ENCODE measurements around the gene IMPA2. TPM values are rescaled to one million over a fixed set of nuclear protein-coding genes. Genes with fewer than 3 reads are reported as not detected.

The IMPA2 gene
- total and polyA plus RNA-seq, 10 of the 15 experiments (the other 5 are each of a cell fraction or from before 2014, with no cell fraction given): 0.24 to 21.0 (median 11.4) TPM

DNA sequence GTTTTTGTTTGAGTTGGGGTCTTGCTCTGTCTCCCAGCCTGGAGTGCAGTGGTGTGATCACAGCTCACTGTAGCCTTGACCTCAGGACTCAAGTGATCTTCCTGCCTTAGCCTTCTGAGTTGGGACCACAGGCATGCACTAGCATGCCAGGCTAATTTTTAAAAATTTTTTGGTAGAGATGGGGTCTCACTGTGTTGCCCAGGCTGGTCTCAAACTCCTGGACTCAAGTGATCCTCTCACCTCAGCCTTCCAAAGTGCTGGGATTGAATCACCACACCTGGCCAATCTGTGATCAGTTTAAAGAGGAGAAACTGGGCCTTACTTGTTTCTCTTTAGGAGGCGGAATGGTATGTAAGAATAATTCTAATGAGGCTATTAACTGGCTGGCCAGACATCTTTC, 49.9 kb downstream of the IMPA2 start:
- CTCF ChIA-PET: no interaction called here
- TF ChIP-seq ESRRA (IDR thresholded peaks at IDR 0.05; ENCODE audit: low read length) (no peak), YBX1 (IDR thresholded peaks at IDR 0.05) (no peak), MEF2B (IDR thresholded peaks at IDR 0.05; ENCODE audit: partially characterized antibody, poor library complexity, severe bottlenecking) (no peak), GATAD2B (conservative IDR thresholded peaks at IDR 0.05; ENCODE audit: low read depth) (no peak), ZZZ3 (IDR thresholded peaks at IDR 0.05; ENCODE audit: control insufficient read depth, insufficient read length, low read depth) (no peak), RFX5 (IDR thresholded peaks at IDR 0.05; ENCODE audit: low read depth, low read length) (no peak)
- TF ChIP-seq, protein P1, sequence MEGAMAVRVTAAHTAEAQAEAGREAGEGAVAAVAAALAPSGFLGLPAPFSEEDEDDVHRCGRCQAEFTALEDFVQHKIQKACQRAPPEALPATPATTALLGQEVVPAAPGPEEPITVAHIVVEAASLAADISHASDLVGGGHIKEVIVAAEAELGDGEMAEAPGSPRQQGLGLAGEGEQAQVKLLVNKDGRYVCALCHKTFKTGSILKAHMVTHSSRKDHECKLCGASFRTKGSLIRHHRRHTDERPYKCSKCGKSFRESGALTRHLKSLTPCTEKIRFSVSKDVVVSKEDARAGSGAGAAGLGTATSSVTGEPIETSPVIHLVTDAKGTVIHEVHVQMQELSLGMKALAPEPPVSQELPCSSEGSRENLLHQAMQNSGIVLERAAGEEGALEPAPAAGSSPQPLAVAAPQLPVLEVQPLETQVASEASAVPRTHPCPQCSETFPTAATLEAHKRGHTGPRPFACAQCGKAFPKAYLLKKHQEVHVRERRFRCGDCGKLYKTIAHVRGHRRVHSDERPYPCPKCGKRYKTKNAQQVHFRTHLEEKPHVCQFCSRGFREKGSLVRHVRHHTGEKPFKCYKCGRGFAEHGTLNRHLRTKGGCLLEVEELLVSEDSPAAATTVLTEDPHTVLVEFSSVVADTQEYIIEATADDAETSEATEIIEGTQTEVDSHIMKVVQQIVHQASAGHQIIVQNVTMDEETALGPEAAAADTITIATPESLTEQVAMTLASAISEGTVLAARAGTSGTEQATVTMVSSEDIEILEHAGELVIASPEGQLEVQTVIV (IDR thresholded peaks at IDR 0.05; ENCODE audit: borderline replicate concordance, partially characterized antibody): no peak
- TF ChIP-seq, protein P2, sequence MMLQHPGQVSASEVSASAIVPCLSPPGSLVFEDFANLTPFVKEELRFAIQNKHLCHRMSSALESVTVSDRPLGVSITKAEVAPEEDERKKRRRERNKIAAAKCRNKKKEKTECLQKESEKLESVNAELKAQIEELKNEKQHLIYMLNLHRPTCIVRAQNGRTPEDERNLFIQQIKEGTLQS (IDR thresholded peaks at IDR 0.05; ENCODE audit: borderline replicate concordance, extremely low read depth, low read depth, low read length): no peak
- POLR2A ChIA-PET: no interaction called here

More for the DNA sequence above, 49.9 kb downstream of the IMPA2 start:
- H3K9me3 ChIP-seq (replicated peaks; ENCODE audit: control insufficient read depth, insufficient read depth, low read length): no peaks in the 10 kb centered on the region
- no peaks in the 10 kb centered on the region for H3K36me3 ChIP-seq (ENCODE audit: control insufficient read depth in 2 of 2, insufficient read depth in 2 of 2, low read length in 1 of 2)
- no peak overlapping the region for H3K4me3 ChIP-seq
- DNase-seq (ENCODE audit: low read depth, low spot score): no peak
- ChIA-PET RAD21 (ENCODE audit: unreplicated experiment) (no interaction called here), SMC1A (ENCODE audit: uncharacterized antibody, unreplicated experiment) (no interaction called here)
- no TSS peak for BruUV-seq (replicated peaks)
- ATAC-seq: no peak
- H3K4me1 ChIP-seq (ENCODE audit: control insufficient read depth, insufficient read depth, low read length): no peaks in the 10 kb centered on the region
- no peaks in the 10 kb centered on the region for H3K27me3 ChIP-seq (replicated peaks in 1 of 2; ENCODE audit: control insufficient read depth in 2 of 2, insufficient read depth in 2 of 2, low read length in 1 of 2)
- H3K4me2 ChIP-seq (ENCODE audit: control insufficient read depth, insufficient read depth): no peak overlapping the region
- FAIRE-seq: no peak
- H4K20me1 ChIP-seq (ENCODE audit: control insufficient read depth, insufficient read depth): no peaks in the 10 kb centered on the region
- in situ Hi-C loops (cut with MboI) (loop anchor here (5.0 kb wide), 1 partner anchor 299 kb away; no protein-coding TSS in a partner anchor), intact Hi-C loops (cut with micrococcal nuclease; ENCODE audit: unreplicated experiment) (no loop called here)
- no peak overlapping the region for H2AFZ ChIP-seq (ENCODE audit: control insufficient read depth, low read depth, low read length)
- WGBS (ENCODE audit: insufficient coverage, insufficient replicate concordance, low lambda C conversion rate, missing lambda C conversion rate): 94% methylated on average over 1 of the region's 1 CpG
- no peaks in the 10 kb centered on the region for H3K79me2 ChIP-seq (ENCODE audit: control insufficient read depth, insufficient read depth, low read length)
- H3K9ac ChIP-seq (ENCODE audit: control insufficient read depth, insufficient read depth, low read length): no peak overlapping the region
- H3K27ac ChIP-seq (ENCODE audit: control insufficient read depth, insufficient read depth): no peak overlapping the region

All from GM12878 (cell line).